Trophoblast cell (in vitro differentiated cells and primary cell): ENCODE results near the gene FAM110A.
A peak's percentile ranks its signal among the peaks of the same experiment; 100 is the strongest.
"Not testable (repeated sequence)": the region's sequence is repeated elsewhere in the genome, so short reads cannot be mapped to it uniquely, and the experiment has no call there.

Source experiments
- DNase-seq, 2 donors: peaks; one replicate each; pipeline ENCODE4 v3.0.0-alpha.2; 2016
- H2AFZ ChIP-seq: 2 replicates; pipeline ENCODE4 v1.6.1; 2013; ENCODE audit warnings: low read length, moderate library complexity, mild to moderate bottlenecking; ENCODE audit not compliant: insufficient read depth, poor library complexity
- H2AK5ac ChIP-seq: 2 replicates; pipeline ENCODE4 v1.6.1; 2013; ENCODE audit warnings: mild to moderate bottlenecking, low read length
- H2BK120ac ChIP-seq: 2 replicates; pipeline ENCODE4 v1.6.1; 2013; ENCODE audit warnings: low read length, mild to moderate bottlenecking, moderate library complexity; ENCODE audit not compliant: insufficient read depth, poor library complexity
- H2BK12ac ChIP-seq: 2 replicates; pipeline ENCODE4 v1.6.1; 2013; ENCODE audit warnings: mild to moderate bottlenecking, low read length, moderate library complexity
- H2BK5ac ChIP-seq: 2 replicates; pipeline ENCODE4 v1.6.1; 2013; ENCODE audit warnings: low read length, low read depth, moderate library complexity, mild to moderate bottlenecking; ENCODE audit not compliant: poor library complexity
- H3K14ac ChIP-seq: 2 replicates; pipeline ENCODE4 v1.6.1; 2013; ENCODE audit warnings: mild to moderate bottlenecking, low read length
- H3K18ac ChIP-seq: 2 replicates; pipeline ENCODE4 v1.6.1; 2013; ENCODE audit warnings: mild to moderate bottlenecking, low read length
- H3K23ac ChIP-seq: 2 replicates; pipeline ENCODE4 v1.6.1; 2013; ENCODE audit warnings: low read length
- H3K27ac ChIP-seq: 2 replicates; pipeline ENCODE4 v1.5.1; 2013; ENCODE audit warnings: low read depth, mild to moderate bottlenecking, inconsistent platforms, low read length, moderate library complexity
- H3K27me3 ChIP-seq: 2 replicates; pipeline ENCODE4 v1.6.1; 2013; ENCODE audit warnings: inconsistent platforms, mild to moderate bottlenecking, low read length, moderate library complexity; ENCODE audit not compliant: insufficient read depth
- H3K36me3 ChIP-seq, 2 experiments: 1 replicate in 1 of 2; 2 replicates in 1 of 2; pipeline ENCODE4 v1.6.1; 2013; ENCODE audit warnings: low read length in 2 of 2, mild to moderate bottlenecking in 2 of 2, moderate library complexity in 1 of 2; ENCODE audit not compliant: insufficient read depth in 2 of 2, control insufficient read depth in 1 of 2
- H3K4ac ChIP-seq: 2 replicates; pipeline ENCODE4 v1.6.1; 2013; ENCODE audit warnings: low read depth, mild to moderate bottlenecking, low read length, moderate library complexity
- H3K4me1 ChIP-seq, 2 experiments: 1 replicate in 1 of 2; 2 replicates in 1 of 2; pipeline ENCODE4 v1.6.1; 2013; ENCODE audit warnings: low read length in 2 of 2, mild to moderate bottlenecking in 2 of 2, moderate library complexity in 1 of 2; ENCODE audit not compliant: insufficient read depth in 2 of 2, control insufficient read depth in 1 of 2
- H3K4me2 ChIP-seq: 2 replicates; pipeline ENCODE4 v1.6.1; 2013; ENCODE audit warnings: inconsistent platforms, mild to moderate bottlenecking, low read length, moderate library complexity
- H3K4me3 ChIP-seq: 2 replicates; pipeline ENCODE4 v1.5.1; 2013; ENCODE audit warnings: mild to moderate bottlenecking, low read depth, low read length, inconsistent platforms
- H3K79me1 ChIP-seq: one replicate; pipeline ENCODE4 v1.6.1; 2013; ENCODE audit warnings: low read length
- H3K79me2 ChIP-seq: 2 replicates; pipeline ENCODE4 v1.6.1; 2013; ENCODE audit warnings: low read length, mild to moderate bottlenecking; ENCODE audit not compliant: control insufficient read depth, insufficient read depth, poor library complexity
- H3K9ac ChIP-seq: 2 replicates; pipeline ENCODE4 v1.6.1; 2013; ENCODE audit warnings: mild to moderate bottlenecking, low read length
- H3K9me3 ChIP-seq: 2 replicates; pipeline ENCODE4 v1.6.1; 2013; ENCODE audit warnings: low read depth, mild to moderate bottlenecking, control low read depth, inconsistent platforms, low read length; ENCODE audit not compliant: insufficient read depth
- H4K12ac ChIP-seq: 2 replicates; pipeline ENCODE4 v1.6.1; 2013; ENCODE audit warnings: low read depth, mild to moderate bottlenecking, low read length, moderate library complexity
- H4K8ac ChIP-seq: 2 replicates; pipeline ENCODE4 v1.6.1; 2013; ENCODE audit warnings: low read depth, mild to moderate bottlenecking, low read length, moderate library complexity
- H4K91ac ChIP-seq: one replicate; pipeline ENCODE4 v1.6.1; 2013; ENCODE audit warnings: low read depth, mild to moderate bottlenecking, low read length, moderate library complexity
- WGBS: extraction: QIAGEN DNeasy Blood & Tissue Kit; methylation state at CpG from one replicate; pipeline ENCODE4 v1.1.7; 2013; ENCODE audit warnings: missing lambda C conversion rate; ENCODE audit not compliant: insufficient read length, insufficient coverage; ENCODE audit errors: extremely low coverage; 5-methylcytosine and 5-hydroxymethylcytosine counted together

FAM110A gene

DNA sequence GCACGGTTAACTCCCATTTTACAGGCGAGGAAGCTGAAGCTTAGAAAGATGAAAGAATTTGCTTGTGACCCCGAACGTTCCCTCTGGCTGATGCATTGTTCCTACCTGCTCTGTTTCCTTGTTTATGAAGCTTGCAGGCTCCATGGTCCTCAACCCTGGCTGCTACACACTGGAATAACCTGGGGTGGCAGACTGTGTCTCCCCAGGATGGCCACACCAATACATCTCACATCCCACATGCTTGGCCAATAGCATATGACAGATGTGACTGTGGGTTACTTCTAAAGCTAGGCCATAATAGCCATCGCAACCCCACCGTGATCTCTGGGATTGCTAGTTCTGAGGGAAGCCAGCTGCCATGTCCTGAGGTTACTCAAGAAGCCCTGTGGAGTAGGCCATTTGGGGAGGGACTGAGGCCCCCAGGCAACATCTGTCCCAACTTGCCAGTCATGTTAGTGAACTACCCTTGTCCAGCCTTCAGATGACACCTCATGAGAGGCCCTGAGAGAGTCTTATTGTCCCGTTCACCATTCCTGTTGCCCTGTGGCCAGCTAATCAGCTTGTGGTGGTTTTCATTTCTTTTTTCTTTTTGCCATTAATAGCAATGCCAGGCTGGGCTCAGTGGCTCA is 6.7 kb upstream of the FAM110A start:
- no peaks in the 10 kb centered on the region for H3K9me3 ChIP-seq
- H3K79me1 ChIP-seq = no peaks in the 10 kb centered on the region
- no peak overlapping the region for H3K14ac ChIP-seq
- H3K27ac ChIP-seq = no peak overlapping the region
- no peak overlapping the region for H4K91ac ChIP-seq
- H3K23ac ChIP-seq = no peak overlapping the region
- peak; percentile 65 to 68 for DNase-seq
- no peak overlapping the region for H2AK5ac ChIP-seq
- H3K4me1 ChIP-seq = peaks cover 0 to 2% of the 10 kb centered on the region in 2 experiments
- no peak overlapping the region for H2BK5ac ChIP-seq
- no peak overlapping the region for H2AFZ ChIP-seq
- no peak overlapping the region for H4K8ac ChIP-seq
- H2BK12ac ChIP-seq = no peak overlapping the region
- H3K4me2 ChIP-seq = no peak overlapping the region
- H3K4me3 ChIP-seq = no peak overlapping the region
- no peaks in the 10 kb centered on the region for H3K79me2 ChIP-seq
- no peaks in the 10 kb centered on the region for H3K36me3 ChIP-seq
- H2BK120ac ChIP-seq = no peak overlapping the region
- no CpG with 5 or more reads among the region's 7 CpGs for WGBS
- no peak overlapping the region for H4K12ac ChIP-seq
- no peaks in the 10 kb centered on the region for H3K27me3 ChIP-seq
- H3K9ac ChIP-seq = no peak overlapping the region
- no peak overlapping the region for H3K18ac ChIP-seq
- no peak overlapping the region for H3K4ac ChIP-seq

DNA sequence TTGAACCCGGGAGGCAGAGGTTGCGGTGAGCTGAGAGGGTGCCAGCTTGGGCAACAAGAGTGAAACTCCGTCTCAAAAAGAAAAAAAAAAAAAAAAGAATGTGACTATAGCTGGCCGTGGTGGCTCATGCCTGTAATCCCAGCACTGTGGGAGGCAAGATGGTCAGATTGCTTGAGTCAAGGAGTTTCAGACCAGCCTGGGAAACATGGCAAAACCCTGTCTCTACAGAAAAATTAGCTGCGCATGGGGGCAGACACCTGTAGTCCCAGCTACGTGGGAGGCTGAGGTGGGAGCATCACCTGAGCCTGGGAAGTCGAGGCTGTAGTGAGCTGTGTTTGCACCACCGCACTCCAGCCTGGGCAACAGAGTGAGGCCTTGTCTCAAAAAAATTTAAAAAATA is 5.5 kb upstream of the FAM110A start:
- H3K4me2 ChIP-seq, H3K79me1 ChIP-seq, H2AK5ac ChIP-seq, H2BK5ac ChIP-seq, H3K27me3 ChIP-seq, H3K9me3 ChIP-seq, H3K9ac ChIP-seq, H3K27ac ChIP-seq, H3K14ac ChIP-seq, H3K4me3 ChIP-seq, H4K91ac ChIP-seq, H4K12ac ChIP-seq, H3K18ac ChIP-seq, H4K8ac ChIP-seq, H3K36me3 ChIP-seq, H3K4me1 ChIP-seq, H2BK12ac ChIP-seq, H3K4ac ChIP-seq, H3K79me2 ChIP-seq, H3K23ac ChIP-seq, H2AFZ ChIP-seq, H2BK120ac ChIP-seq: not testable (repeated sequence)
- DNase-seq = peak; percentile 65 to 66
- WGBS = no CpG with 5 or more reads among the region's 8 CpGs

DNA sequence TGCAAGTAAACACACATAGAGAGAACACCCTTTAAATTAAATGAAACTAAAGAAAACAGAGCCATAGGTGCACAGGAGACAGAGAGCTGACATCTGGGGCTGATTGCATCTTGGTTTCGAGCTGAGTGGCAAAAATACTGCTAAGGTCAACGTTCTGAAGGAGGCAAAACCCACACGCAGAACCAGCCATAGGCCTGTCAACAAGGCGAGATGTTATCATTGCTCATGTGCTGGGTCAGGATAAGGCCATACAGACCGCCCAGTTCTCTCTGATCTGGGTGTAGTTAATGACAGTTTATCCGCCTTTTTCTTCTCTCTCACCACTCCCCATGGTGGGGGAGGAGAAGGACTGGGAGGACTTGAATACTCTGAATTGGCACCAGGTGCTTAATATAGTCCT is 4.5 kb upstream of the FAM110A start:
- H2BK12ac ChIP-seq = no peak overlapping the region
- no peak overlapping the region for H3K27ac ChIP-seq
- no peak overlapping the region for H2BK5ac ChIP-seq
- H3K18ac ChIP-seq = no peak overlapping the region
- H3K79me2 ChIP-seq = peaks cover 4% of the 10 kb centered on the region
- DNase-seq = peak; percentile 73 to 79
- H3K9me3 ChIP-seq = no peaks in the 10 kb centered on the region
- WGBS = no CpG with 5 or more reads among the region's 6 CpGs
- H3K79me1 ChIP-seq = peaks cover 5% of the 10 kb centered on the region
- H4K8ac ChIP-seq = no peak overlapping the region
- H4K12ac ChIP-seq = no peak overlapping the region
- no peak overlapping the region for H3K4ac ChIP-seq
- H3K4me1 ChIP-seq = peaks cover under 1 to 2% of the 10 kb centered on the region in 2 experiments
- H3K9ac ChIP-seq = no peak overlapping the region
- H2AFZ ChIP-seq = no peak overlapping the region
- no peak overlapping the region for H3K14ac ChIP-seq
- H2BK120ac ChIP-seq = no peak overlapping the region
- no peak overlapping the region for H3K4me3 ChIP-seq
- no peak overlapping the region for H3K4me2 ChIP-seq
- H3K36me3 ChIP-seq = no peaks in the 10 kb centered on the region
- no peaks in the 10 kb centered on the region for H3K27me3 ChIP-seq
- H4K91ac ChIP-seq = no peak overlapping the region
- no peak overlapping the region for H3K23ac ChIP-seq
- H2AK5ac ChIP-seq = no peak overlapping the region

DNA sequence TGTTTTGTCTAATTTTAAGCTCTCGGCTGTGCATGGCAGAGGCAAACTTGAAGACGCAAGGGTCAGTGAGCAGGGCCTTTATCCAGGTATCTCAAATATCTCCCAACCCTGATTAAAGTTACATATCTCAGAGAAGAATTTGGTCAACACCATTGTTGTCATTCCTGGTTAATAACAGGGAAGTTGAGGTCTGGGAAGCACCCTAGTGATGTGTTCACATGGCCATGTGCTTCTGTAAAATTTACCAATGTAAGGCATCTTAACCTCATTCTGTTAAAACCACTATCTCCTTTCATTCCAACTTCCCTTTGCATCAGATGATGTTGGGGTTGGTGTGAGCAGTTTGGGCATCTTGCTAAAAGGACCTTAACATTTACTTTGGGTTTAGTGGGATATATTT is 4.0 kb upstream of the FAM110A start:
- no peaks in the 10 kb centered on the region for H3K27me3 ChIP-seq
- H3K4me3 ChIP-seq = no peak overlapping the region
- H4K8ac ChIP-seq = no peak overlapping the region
- no peak overlapping the region for H3K18ac ChIP-seq
- WGBS = no CpG with 5 or more reads among the region's 2 CpGs
- peaks cover 6% of the 10 kb centered on the region in 2 experiments for H3K4me1 ChIP-seq
- H3K4me2 ChIP-seq = no peak overlapping the region
- H3K14ac ChIP-seq = no peak overlapping the region
- DNase-seq = peak; percentile 84 to 96
- peaks cover 7% of the 10 kb centered on the region for H3K79me1 ChIP-seq
- H4K91ac ChIP-seq = no peak overlapping the region
- peaks cover 7% of the 10 kb centered on the region for H3K79me2 ChIP-seq
- H3K27ac ChIP-seq = no peak overlapping the region
- no peaks in the 10 kb centered on the region for H3K9me3 ChIP-seq
- H3K4ac ChIP-seq = no peak overlapping the region
- H2BK120ac ChIP-seq = no peak overlapping the region
- no peak overlapping the region for H2BK5ac ChIP-seq
- H3K36me3 ChIP-seq = no peaks in the 10 kb centered on the region
- no peak overlapping the region for H2AK5ac ChIP-seq
- H3K9ac ChIP-seq = no peak overlapping the region
- no peak overlapping the region for H3K23ac ChIP-seq
- no peak overlapping the region for H2BK12ac ChIP-seq
- no peak overlapping the region for H4K12ac ChIP-seq
- H2AFZ ChIP-seq = no peak overlapping the region
